ENCODE data around the gene LOXL1.

LOXL1 gene

GRCh38 chr15:73983211-73983727 lies 57.0 kb downstream of the LOXL1 start:
- peaks cover 16 to 22% of the 10 kb centered on the region in 2 experiments for H3K36me3 ChIP-seq (ENCODE audit: control insufficient read depth in 1 of 2, insufficient read depth in 2 of 2, low read depth in 1 of 2, low read length in 2 of 2)
- H4K91ac ChIP-seq (ENCODE audit: low read length) = peak overlapping the region; percentile 99
- peak overlapping the region; percentile 82 for H3K9ac ChIP-seq (ENCODE audit: low read length)
- peak overlapping the region; percentile 99 to 100 for H2BK12ac ChIP-seq (ENCODE audit: low read length in 2 of 2)
- H3K14ac ChIP-seq (ENCODE audit: low read length in 2 of 2) = peak overlapping the region in 1 of 2 experiments; percentile 96
- peak overlapping the region; percentile 100 for H2BK5ac ChIP-seq (ENCODE audit: low read depth, low read length, poor library complexity, severe bottlenecking)
- H3K4me1 ChIP-seq (ENCODE audit: control insufficient read depth, insufficient read depth, low read depth, low read length) = peaks cover 64% of the 10 kb centered on the region
- no peaks in the 10 kb centered on the region for H3K27me3 ChIP-seq (ENCODE audit: control insufficient read depth in 1 of 2, insufficient read depth in 1 of 2, low read length in 2 of 2)
- DNase-seq = peak; percentile 86
- peak overlapping the region; percentile 98 to 99 for H3K4ac ChIP-seq (ENCODE audit: low read depth in 1 of 2, low read length in 2 of 2)
- peak overlapping the region in 1 of 2 experiments; percentile 56 for H3K23ac ChIP-seq (ENCODE audit: low read length in 2 of 2)
- H3K18ac ChIP-seq (ENCODE audit: low read depth in 1 of 2, low read length in 2 of 2) = peak overlapping the region; percentile 94 to 99
- peak overlapping the region; percentile 93 for H4K8ac ChIP-seq (ENCODE audit: low read length)
- 54% methylated on average over 10 of the region's 10 CpGs for WGBS
- no peaks in the 10 kb centered on the region for H3K9me3 ChIP-seq (ENCODE audit: control insufficient read depth, low read length)
- peaks cover 3% of the 10 kb centered on the region for H3K79me1 ChIP-seq (replicated peaks; ENCODE audit: low read length, poor library complexity, severe bottlenecking)
- H3K4me2 ChIP-seq (ENCODE audit: low read length, poor library complexity, severe bottlenecking) = peak overlapping the region; percentile 36
- peak overlapping the region; percentile 99 for H3K27ac ChIP-seq (ENCODE audit: low read length, poor library complexity, severe bottlenecking)
- H2AFZ ChIP-seq (ENCODE audit: low read depth, low read length) = peak overlapping the region; percentile 46
- H3K4me3 ChIP-seq (ENCODE audit: insufficient read depth in 1 of 2, low read depth in 1 of 2, low read length in 2 of 2) = peak overlapping the region in 1 of 2 experiments; percentile 7
- peak overlapping the region; percentile 91 for H2BK120ac ChIP-seq (ENCODE audit: low read depth, low read length)
- H2BK15ac ChIP-seq (ENCODE audit: low read depth, poor library complexity, severe bottlenecking) = peak overlapping the region; percentile 88
- H2AK5ac ChIP-seq (ENCODE audit: low read length, severe bottlenecking) = peak overlapping the region; percentile 99

GRCh38 chr15:73983773-73984172 lies 57.5 kb downstream of the LOXL1 start:
- 97% methylated on average over 9 of the region's 9 CpGs for WGBS

GRCh38 chr15:73984208-73984979 lies 58.1 kb downstream of the LOXL1 start:
- Histone ChIP-seq H4K91ac (ENCODE audit: low read length) (peak overlapping the region; percentile 99), H3K9ac (ENCODE audit: low read length) (peak overlapping the region; percentile 82), H2AFZ (ENCODE audit: low read depth, low read length) (no peak overlapping the region), H3K9me3 (ENCODE audit: control insufficient read depth, low read length) (no peaks in the 10 kb centered on the region), H3K23ac (ENCODE audit: low read length in 2 of 2) (peak overlapping the region in 1 of 2 experiments; percentile 23), H2BK120ac (ENCODE audit: low read depth, low read length) (no peak overlapping the region), H3K14ac (ENCODE audit: low read length in 2 of 2) (peak overlapping the region in 1 of 2 experiments; percentile 78), H3K4me3 (ENCODE audit: insufficient read depth in 1 of 2, low read depth in 1 of 2, low read length in 2 of 2) (no peak overlapping the region), H2AK5ac (ENCODE audit: low read length, severe bottlenecking) (peak overlapping the region; percentile 99), H3K4me1 (ENCODE audit: control insufficient read depth, insufficient read depth, low read depth, low read length) (peaks cover 74% of the 10 kb centered on the region), H3K4me2 (ENCODE audit: low read length, poor library complexity, severe bottlenecking) (no peak overlapping the region), H3K27ac (ENCODE audit: low read length, poor library complexity, severe bottlenecking) (peak overlapping the region; percentile 99), H3K4ac (ENCODE audit: low read depth in 1 of 2, low read length in 2 of 2) (peak overlapping the region; percentile 98 to 99), H3K27me3 (ENCODE audit: control insufficient read depth in 1 of 2, insufficient read depth in 1 of 2, low read length in 2 of 2) (no peaks in the 10 kb centered on the region), H2BK12ac (ENCODE audit: low read length in 2 of 2) (peak overlapping the region; percentile 99 to 100), H3K36me3 (ENCODE audit: control insufficient read depth in 1 of 2, insufficient read depth in 2 of 2, low read depth in 1 of 2, low read length in 2 of 2) (peaks cover 21 to 28% of the 10 kb centered on the region in 2 experiments), H2BK15ac (ENCODE audit: low read depth, poor library complexity, severe bottlenecking) (peak overlapping the region; percentile 88), H3K18ac (ENCODE audit: low read depth in 1 of 2, low read length in 2 of 2) (peak overlapping the region; percentile 94 to 99), H4K8ac (ENCODE audit: low read length) (peak overlapping the region; percentile 93), H2BK5ac (ENCODE audit: low read depth, low read length, poor library complexity, severe bottlenecking) (peak overlapping the region; percentile 100), H3K79me1 (replicated peaks; ENCODE audit: low read length, poor library complexity, severe bottlenecking) (peaks cover 3% of the 10 kb centered on the region)
- no peak for DNase-seq
- WGBS = 97% methylated on average over 13 of the region's 13 CpGs

More at GRCh38 chr15:73983773-73984172, 57.5 kb downstream of the LOXL1 start:
- peak overlapping the region; percentile 99 for H4K91ac ChIP-seq (ENCODE audit: low read length)
- H3K4ac ChIP-seq (ENCODE audit: low read depth in 1 of 2, low read length in 2 of 2) = peak overlapping the region; percentile 98 to 99
- no peak overlapping the region for H3K4me2 ChIP-seq (ENCODE audit: low read length, poor library complexity, severe bottlenecking)
- H3K9ac ChIP-seq (ENCODE audit: low read length) = peak overlapping the region; percentile 82
- H3K27me3 ChIP-seq (ENCODE audit: control insufficient read depth in 1 of 2, insufficient read depth in 1 of 2, low read length in 2 of 2) = no peaks in the 10 kb centered on the region
- DNase-seq = no peak
- peak overlapping the region; percentile 88 for H2BK15ac ChIP-seq (ENCODE audit: low read depth, poor library complexity, severe bottlenecking)
- H3K36me3 ChIP-seq (ENCODE audit: control insufficient read depth in 1 of 2, insufficient read depth in 2 of 2, low read depth in 1 of 2, low read length in 2 of 2) = peaks cover 21 to 27% of the 10 kb centered on the region in 2 experiments
- peak overlapping the region; percentile 99 for H3K27ac ChIP-seq (ENCODE audit: low read length, poor library complexity, severe bottlenecking)
- peaks cover 70% of the 10 kb centered on the region for H3K4me1 ChIP-seq (ENCODE audit: control insufficient read depth, insufficient read depth, low read depth, low read length)
- H4K8ac ChIP-seq (ENCODE audit: low read length) = peak overlapping the region; percentile 93
- peak overlapping the region; percentile 99 to 100 for H2BK12ac ChIP-seq (ENCODE audit: low read length in 2 of 2)
- peaks cover 3% of the 10 kb centered on the region for H3K79me1 ChIP-seq (replicated peaks; ENCODE audit: low read length, poor library complexity, severe bottlenecking)
- H3K9me3 ChIP-seq (ENCODE audit: control insufficient read depth, low read length) = no peaks in the 10 kb centered on the region
- peak overlapping the region; percentile 94 to 99 for H3K18ac ChIP-seq (ENCODE audit: low read depth in 1 of 2, low read length in 2 of 2)
- H3K23ac ChIP-seq (ENCODE audit: low read length in 2 of 2) = peak overlapping the region in 1 of 2 experiments; percentile 56
- H2BK5ac ChIP-seq (ENCODE audit: low read depth, low read length, poor library complexity, severe bottlenecking) = peak overlapping the region; percentile 100
- peak overlapping the region in 1 of 2 experiments; percentile 7 for H3K4me3 ChIP-seq (ENCODE audit: insufficient read depth in 1 of 2, low read depth in 1 of 2, low read length in 2 of 2)
- peak overlapping the region; percentile 99 for H2AK5ac ChIP-seq (ENCODE audit: low read length, severe bottlenecking)
- peak overlapping the region in 1 of 2 experiments; percentile 96 for H3K14ac ChIP-seq (ENCODE audit: low read length in 2 of 2)
- peak overlapping the region; percentile 91 for H2BK120ac ChIP-seq (ENCODE audit: low read depth, low read length)
- no peak overlapping the region for H2AFZ ChIP-seq (ENCODE audit: low read depth, low read length)

Data from mesenchymal stem cell (in vitro differentiated cells and primary cell).